Colonic mucosa (tissue), 4 donors: ENCODE measurements around the gene RAPGEF5. TPM values are rescaled to one million over a fixed set of nuclear protein-coding genes. Genes with fewer than 3 reads are reported as not detected.

Experiments
- DNase-seq: peaks from one replicate; pipeline ENCODE4 v3.0.0-alpha.2; 2020
- H3K27ac ChIP-seq: fragments of 200-600 bp; one replicate; pipeline ENCODE4 v1.8.0; 2021
- H3K27me3 ChIP-seq: fragments of 200-600 bp; one replicate; pipeline ENCODE4 v1.8.0; 2021
- H3K36me3 ChIP-seq: fragments of 200-600 bp; one replicate; pipeline ENCODE4 v1.8.0; 2021
- H3K4me1 ChIP-seq: fragments of 200-600 bp; one replicate; pipeline ENCODE4 v1.8.0; 2021; ENCODE audit warnings: mild to moderate bottlenecking
- H3K4me3 ChIP-seq: fragments of 200-600 bp; one replicate; pipeline ENCODE4 v1.8.0; 2021
- H3K9ac ChIP-seq, 2 donors: one replicate each; pipeline ENCODE4 v1.7.0; 2013; ENCODE audit warnings: control low read depth in 2 of 2, low read depth in 2 of 2, low read length in 2 of 2
- H3K9me3 ChIP-seq: fragments of 200-600 bp; one replicate; pipeline ENCODE4 v1.8.0; 2021
- CTCF ChIP-seq: fragments of 200-600 bp; IDR thresholded peaks from one replicate; pipeline ENCODE4 v1.8.0; 2022; ENCODE audit warnings: antibody characterized with exemption, mild to moderate bottlenecking
- intact Hi-C: fragments of 100-400 bp; cut with DNase I; formaldehyde crosslinking; loops from one replicate; pipeline ENCODE4 v1.14.1; 2022
- total RNA-seq, 2 donors: library from RNA; stranded (reverse); fragmentation: NEBNext Ultra II Directional in 1 of 2; extraction: Animal tissue kit (Norgen Biotek cat#: 25700) in 1 of 2; gene quantifications; one replicate each; pipeline ENCODE4 v1.2.1, GENCODE V29; 2021
- donor health status: healthy.
- donor health status: DM: no; HTN: no; CAD: no.
- donor health status: DM: no; HTN: no; CAD: no.

The RAPGEF5 gene
- total RNA-seq, 2 donors from 2014 or later: 39.9 to 42.2 TPM

- no peaks in the 10 kb centered on the region for H3K9me3 ChIP-seq
- no peak overlapping the region for H3K27ac ChIP-seq
Measured at GRCh38 chr7:22137026-22137425, 219.9 kb downstream of the RAPGEF5 start.

GRCh38 chr7:22129819-22130580, 227.0 kb downstream of the RAPGEF5 start:
- Histone ChIP-seq H3K27ac (no peak overlapping the region), H3K9me3 (no peaks in the 10 kb centered on the region), H3K4me1 (no peaks in the 10 kb centered on the region), H3K36me3 (no peaks in the 10 kb centered on the region), H3K9ac (no peak overlapping the region), H3K4me3 (no peak overlapping the region), H3K27me3 (no peaks in the 10 kb centered on the region)
- DNase-seq: no peak
- intact Hi-C loops: no loop called here
- no peak for TF ChIP-seq CTCF

More at GRCh38 chr7:22137026-22137425, 219.9 kb downstream of the RAPGEF5 start:
- no peak for DNase-seq
- Histone ChIP-seq H3K27me3 (no peaks in the 10 kb centered on the region), H3K4me3 (no peak overlapping the region), H3K36me3 (no peaks in the 10 kb centered on the region), H3K4me1 (no peaks in the 10 kb centered on the region), H3K9ac (no peak overlapping the region)
- intact Hi-C loops: no loop called here
- no peak for TF ChIP-seq CTCF

GRCh38 chr7:22129166-22129565, 227.8 kb downstream of the RAPGEF5 start:
- Histone ChIP-seq H3K27ac (no peak overlapping the region), H3K27me3 (no peaks in the 10 kb centered on the region), H3K4me1 (no peaks in the 10 kb centered on the region), H3K9ac (no peak overlapping the region), H3K9me3 (no peaks in the 10 kb centered on the region), H3K36me3 (no peaks in the 10 kb centered on the region), H3K4me3 (no peak overlapping the region)
- no peak for DNase-seq
- no peak for TF ChIP-seq CTCF
- intact Hi-C loops: no loop called here

GRCh38 chr7:22128528-22128920, 228.4 kb downstream of the RAPGEF5 start:
- H3K4me1 ChIP-seq: no peaks in the 10 kb centered on the region
- H3K36me3 ChIP-seq: no peaks in the 10 kb centered on the region
- no peak for TF ChIP-seq CTCF
- H3K27me3 ChIP-seq: no peaks in the 10 kb centered on the region
- H3K9ac ChIP-seq: no peak overlapping the region
- intact Hi-C loops: no loop called here
- no peaks in the 10 kb centered on the region for H3K9me3 ChIP-seq
- DNase-seq: no peak
- H3K4me3 ChIP-seq: no peak overlapping the region
- no peak overlapping the region for H3K27ac ChIP-seq

- no peak overlapping the region for H3K27ac ChIP-seq
- H3K36me3 ChIP-seq: no peaks in the 10 kb centered on the region
- H3K27me3 ChIP-seq: no peaks in the 10 kb centered on the region
- no peaks in the 10 kb centered on the region for H3K4me1 ChIP-seq
- no peak overlapping the region for H3K9ac ChIP-seq
- H3K9me3 ChIP-seq: no peaks in the 10 kb centered on the region
- no peak overlapping the region for H3K4me3 ChIP-seq
- DNase-seq: no peak
- no peak for TF ChIP-seq CTCF
- intact Hi-C loops: no loop called here
Measured at GRCh38 chr7:22127835-22128527, 229.0 kb downstream of the RAPGEF5 start.
